ENCODE data around the gene MRPS25.

MRPS25 gene

GRCh38 chr3:15063238-15063637 lies 1.9 kb downstream of the MRPS25 start:
- no peak for TF ChIP-seq TAF1 (IDR thresholded peaks at IDR 0.05; ENCODE audit: low read depth)
- no peak for TF ChIP-seq TEAD4 (IDR thresholded peaks at IDR 0.05)
- no peak for TF ChIP-seq EP300 (IDR thresholded peaks at IDR 0.05; ENCODE audit: borderline replicate concordance)
- no peak for TF ChIP-seq EGR1 (IDR thresholded peaks at IDR 0.05)
- no peak for TF ChIP-seq TCF12 (IDR thresholded peaks at IDR 0.05; ENCODE audit: low read depth)
- no peak for TF ChIP-seq CEBPB (IDR thresholded peaks at IDR 0.05)
- TF ChIP-seq FOXM1 (IDR thresholded peaks at IDR 0.05; ENCODE audit: borderline replicate concordance, low read depth) = no peak
- no peak for TF ChIP-seq USF1 (IDR thresholded peaks at IDR 0.05)
- no peak for TF ChIP-seq NFIC (IDR thresholded peaks at IDR 0.05)

DNA sequence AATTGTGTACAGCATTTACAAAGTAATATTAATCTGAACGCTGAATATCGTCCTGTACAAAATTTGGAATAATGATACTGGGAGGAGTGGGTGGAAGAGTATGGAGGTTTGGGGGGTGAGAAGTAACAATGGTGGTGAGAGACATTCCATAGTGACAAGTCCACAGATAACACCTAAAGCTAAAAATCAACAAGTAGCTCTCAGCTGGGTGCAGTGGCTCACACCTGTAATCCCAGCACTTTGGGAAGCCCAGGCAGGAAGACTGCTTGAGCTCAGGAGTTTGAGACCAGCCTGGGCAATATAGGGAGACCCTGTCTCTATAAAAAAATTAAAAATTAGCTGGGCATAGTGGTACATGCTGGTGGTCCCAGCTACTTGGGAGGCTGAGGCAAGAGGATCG lies 5.1 kb downstream of the MRPS25 start:
- TF ChIP-seq, protein P1, sequence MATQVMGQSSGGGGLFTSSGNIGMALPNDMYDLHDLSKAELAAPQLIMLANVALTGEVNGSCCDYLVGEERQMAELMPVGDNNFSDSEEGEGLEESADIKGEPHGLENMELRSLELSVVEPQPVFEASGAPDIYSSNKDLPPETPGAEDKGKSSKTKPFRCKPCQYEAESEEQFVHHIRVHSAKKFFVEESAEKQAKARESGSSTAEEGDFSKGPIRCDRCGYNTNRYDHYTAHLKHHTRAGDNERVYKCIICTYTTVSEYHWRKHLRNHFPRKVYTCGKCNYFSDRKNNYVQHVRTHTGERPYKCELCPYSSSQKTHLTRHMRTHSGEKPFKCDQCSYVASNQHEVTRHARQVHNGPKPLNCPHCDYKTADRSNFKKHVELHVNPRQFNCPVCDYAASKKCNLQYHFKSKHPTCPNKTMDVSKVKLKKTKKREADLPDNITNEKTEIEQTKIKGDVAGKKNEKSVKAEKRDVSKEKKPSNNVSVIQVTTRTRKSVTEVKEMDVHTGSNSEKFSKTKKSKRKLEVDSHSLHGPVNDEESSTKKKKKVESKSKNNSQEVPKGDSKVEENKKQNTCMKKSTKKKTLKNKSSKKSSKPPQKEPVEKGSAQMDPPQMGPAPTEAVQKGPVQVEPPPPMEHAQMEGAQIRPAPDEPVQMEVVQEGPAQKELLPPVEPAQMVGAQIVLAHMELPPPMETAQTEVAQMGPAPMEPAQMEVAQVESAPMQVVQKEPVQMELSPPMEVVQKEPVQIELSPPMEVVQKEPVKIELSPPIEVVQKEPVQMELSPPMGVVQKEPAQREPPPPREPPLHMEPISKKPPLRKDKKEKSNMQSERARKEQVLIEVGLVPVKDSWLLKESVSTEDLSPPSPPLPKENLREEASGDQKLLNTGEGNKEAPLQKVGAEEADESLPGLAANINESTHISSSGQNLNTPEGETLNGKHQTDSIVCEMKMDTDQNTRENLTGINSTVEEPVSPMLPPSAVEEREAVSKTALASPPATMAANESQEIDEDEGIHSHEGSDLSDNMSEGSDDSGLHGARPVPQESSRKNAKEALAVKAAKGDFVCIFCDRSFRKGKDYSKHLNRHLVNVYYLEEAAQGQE (IDR thresholded peaks at IDR 0.05; ENCODE audit: low read depth) = no peak
- TF ChIP-seq YY1 (IDR thresholded peaks at IDR 0.05; ENCODE audit: low read depth) = no peak
- no peak for TF ChIP-seq EGR1 (IDR thresholded peaks at IDR 0.05)
- no peak for TF ChIP-seq MAX (IDR thresholded peaks at IDR 0.05)
- TF ChIP-seq RAD21 (IDR thresholded peaks at IDR 0.05; ENCODE audit: low read depth) = no peak
- no peak for TF ChIP-seq EP300 (IDR thresholded peaks at IDR 0.05; ENCODE audit: borderline replicate concordance)
- TF ChIP-seq NFIC (IDR thresholded peaks at IDR 0.05) = no peak
- no peak for TF ChIP-seq TAF1 (IDR thresholded peaks at IDR 0.05; ENCODE audit: low read depth)
- no peak for TF ChIP-seq USF1 (IDR thresholded peaks at IDR 0.05)
- TF ChIP-seq FOXM1 (IDR thresholded peaks at IDR 0.05; ENCODE audit: borderline replicate concordance, low read depth) = no peak
- TF ChIP-seq CEBPB (IDR thresholded peaks at IDR 0.05) = no peak
- no peak for TF ChIP-seq CREB1 (IDR thresholded peaks at IDR 0.05; ENCODE audit: low read depth)
- no peak for TF ChIP-seq ZBTB7A (IDR thresholded peaks at IDR 0.05; ENCODE audit: low read depth)
- no peak for TF ChIP-seq TEAD4 (IDR thresholded peaks at IDR 0.05)

DNA sequence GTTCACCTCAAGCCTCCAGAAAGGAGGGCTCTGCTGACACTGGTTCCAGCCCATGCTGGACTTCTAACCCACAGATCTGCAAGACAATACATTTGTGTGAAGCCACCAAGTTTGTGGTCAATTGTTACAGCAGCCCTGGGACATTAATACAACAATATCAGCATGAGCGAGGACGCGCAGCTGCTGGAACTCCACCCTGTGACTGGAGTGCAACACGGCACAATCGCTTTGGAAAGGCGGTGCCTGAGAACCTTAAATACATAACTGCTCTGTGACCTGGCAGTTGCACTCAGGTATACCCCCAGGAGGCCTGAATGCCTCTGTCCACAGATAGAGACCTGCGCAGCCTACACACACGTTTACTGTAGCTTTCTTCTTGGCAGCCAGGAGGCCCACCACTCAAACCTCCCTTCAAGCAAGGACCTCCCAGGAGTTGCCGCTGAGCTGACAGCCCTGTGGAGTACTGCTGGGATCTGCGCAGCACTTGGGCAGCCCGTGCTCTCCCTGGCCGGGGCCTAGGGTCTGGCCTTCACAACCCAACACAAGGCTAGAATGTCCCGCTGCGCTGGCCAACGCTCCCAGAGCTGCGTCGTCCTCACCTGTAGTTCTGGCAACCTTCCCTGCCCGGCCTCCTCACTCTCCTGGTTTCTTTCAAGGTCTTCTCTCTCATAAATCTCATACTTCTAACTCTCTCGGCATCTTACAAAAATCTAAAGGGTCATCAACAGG lies 8.3 kb downstream of the MRPS25 start:
- TF ChIP-seq EGR1 (IDR thresholded peaks at IDR 0.05) (no peak), TAF1 (IDR thresholded peaks at IDR 0.05; ENCODE audit: low read depth) (no peak), RAD21 (IDR thresholded peaks at IDR 0.05; ENCODE audit: low read depth) (no peak), USF1 (IDR thresholded peaks at IDR 0.05) (no peak), EP300 (IDR thresholded peaks at IDR 0.05; ENCODE audit: borderline replicate concordance) (no peak), CREB1 (IDR thresholded peaks at IDR 0.05; ENCODE audit: low read depth) (no peak), MAX (IDR thresholded peaks at IDR 0.05) (no peak), ZBTB7A (IDR thresholded peaks at IDR 0.05; ENCODE audit: low read depth) (no peak), FOXM1 (IDR thresholded peaks at IDR 0.05; ENCODE audit: borderline replicate concordance, low read depth) (no peak), YY1 (IDR thresholded peaks at IDR 0.05; ENCODE audit: low read depth) (no peak)
- TF ChIP-seq, protein P1 (IDR thresholded peaks at IDR 0.05; ENCODE audit: low read depth) = no peak

DNA sequence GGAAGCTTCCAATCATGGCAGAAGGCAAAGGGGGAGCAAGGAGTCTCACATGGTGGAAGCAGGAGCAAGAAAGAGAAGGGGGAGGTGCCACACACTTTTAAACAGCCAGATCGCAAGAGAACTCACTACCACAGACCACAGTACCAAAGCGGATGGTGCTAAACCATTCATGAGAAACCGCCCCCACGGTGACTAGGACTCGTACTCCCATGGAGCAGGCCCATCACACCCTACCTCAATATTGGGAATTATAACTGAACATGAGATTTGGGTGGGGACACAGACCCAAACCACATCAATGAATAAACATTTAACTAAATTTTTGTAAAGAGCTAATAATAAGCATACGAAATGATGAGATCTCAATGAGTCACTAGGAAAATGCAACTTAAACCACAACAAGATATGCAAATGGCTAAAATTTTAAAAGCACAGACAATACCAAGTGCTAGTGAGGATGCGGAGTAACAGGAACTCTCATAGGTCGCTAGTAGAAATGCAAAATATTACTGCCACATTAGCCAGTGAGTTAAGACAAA lies 10.0 kb downstream of the MRPS25 start:
- TF ChIP-seq, protein P1 (IDR thresholded peaks at IDR 0.05; ENCODE audit: low read depth) = no peak
- no peak for TF ChIP-seq YY1 (IDR thresholded peaks at IDR 0.05; ENCODE audit: low read depth)
- TF ChIP-seq USF1 (IDR thresholded peaks at IDR 0.05) = no peak
- TF ChIP-seq FOXM1 (IDR thresholded peaks at IDR 0.05; ENCODE audit: borderline replicate concordance, low read depth) = no peak
- TF ChIP-seq CREB1 (IDR thresholded peaks at IDR 0.05; ENCODE audit: low read depth) = no peak
- no peak for TF ChIP-seq ZBTB7A (IDR thresholded peaks at IDR 0.05; ENCODE audit: low read depth)
- TF ChIP-seq EP300 (IDR thresholded peaks at IDR 0.05; ENCODE audit: borderline replicate concordance) = no peak
- no peak for TF ChIP-seq TCF12 (IDR thresholded peaks at IDR 0.05; ENCODE audit: low read depth)
- TF ChIP-seq RAD21 (IDR thresholded peaks at IDR 0.05; ENCODE audit: low read depth) = no peak
- TF ChIP-seq CEBPB (IDR thresholded peaks at IDR 0.05) = no peak
- TF ChIP-seq NFIC (IDR thresholded peaks at IDR 0.05) = no peak
- no peak for TF ChIP-seq MAX (IDR thresholded peaks at IDR 0.05)
- TF ChIP-seq EGR1 (IDR thresholded peaks at IDR 0.05) = no peak
- no peak for TF ChIP-seq TEAD4 (IDR thresholded peaks at IDR 0.05)
- TF ChIP-seq TAF1 (IDR thresholded peaks at IDR 0.05; ENCODE audit: low read depth) = no peak
